ENCODE measurements around the gene PBX3.

- TF ChIP-seq, protein P1, sequence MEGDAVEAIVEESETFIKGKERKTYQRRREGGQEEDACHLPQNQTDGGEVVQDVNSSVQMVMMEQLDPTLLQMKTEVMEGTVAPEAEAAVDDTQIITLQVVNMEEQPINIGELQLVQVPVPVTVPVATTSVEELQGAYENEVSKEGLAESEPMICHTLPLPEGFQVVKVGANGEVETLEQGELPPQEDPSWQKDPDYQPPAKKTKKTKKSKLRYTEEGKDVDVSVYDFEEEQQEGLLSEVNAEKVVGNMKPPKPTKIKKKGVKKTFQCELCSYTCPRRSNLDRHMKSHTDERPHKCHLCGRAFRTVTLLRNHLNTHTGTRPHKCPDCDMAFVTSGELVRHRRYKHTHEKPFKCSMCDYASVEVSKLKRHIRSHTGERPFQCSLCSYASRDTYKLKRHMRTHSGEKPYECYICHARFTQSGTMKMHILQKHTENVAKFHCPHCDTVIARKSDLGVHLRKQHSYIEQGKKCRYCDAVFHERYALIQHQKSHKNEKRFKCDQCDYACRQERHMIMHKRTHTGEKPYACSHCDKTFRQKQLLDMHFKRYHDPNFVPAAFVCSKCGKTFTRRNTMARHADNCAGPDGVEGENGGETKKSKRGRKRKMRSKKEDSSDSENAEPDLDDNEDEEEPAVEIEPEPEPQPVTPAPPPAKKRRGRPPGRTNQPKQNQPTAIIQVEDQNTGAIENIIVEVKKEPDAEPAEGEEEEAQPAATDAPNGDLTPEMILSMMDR (conservative IDR thresholded peaks at IDR 0.05; ENCODE audit: low read length) = no peak
- no peak for TF ChIP-seq EZH2phosphoT487 (IDR thresholded peaks at IDR 0.05; ENCODE audit: borderline replicate concordance, low read depth, low read length)
These were observed 179.8 kb downstream of the PBX3 start for GRCh38 chr9:125926936-125927335.

Data from OCI-LY7 (cell line).